Endothelial cell (in vitro differentiated cells): ENCODE results near the gene VPS26B. TPM values are rescaled to one million over a fixed set of nuclear protein-coding genes. Genes with fewer than 3 reads are reported as not detected.
"Not testable (repeated sequence)": the region's sequence is repeated elsewhere in the genome, so short reads cannot be mapped to it uniquely, and the experiment has no call there.

Source experiments
- DNase-seq: peaks from one replicate; pipeline ENCODE4 v3.0.0; 2021; ENCODE audit warnings: low spot score
- H3K27ac Mint-ChIP-seq: one replicate; pipeline ENCODE4 v1.8.0; 2021; ENCODE audit warnings: mixed read lengths, inconsistent platforms; ENCODE audit not compliant: unreplicated experiment
- H3K27me3 Mint-ChIP-seq: one replicate; pipeline ENCODE4 v1.8.0; 2021; ENCODE audit warnings: mild to moderate bottlenecking, moderate library complexity, mixed read lengths, inconsistent platforms; ENCODE audit not compliant: unreplicated experiment
- H3K36me3 Mint-ChIP-seq: one replicate; pipeline ENCODE4 v1.8.0; 2021; ENCODE audit warnings: mild to moderate bottlenecking, low read depth, mixed read lengths, inconsistent platforms; ENCODE audit not compliant: unreplicated experiment
- H3K4me1 Mint-ChIP-seq: one replicate; pipeline ENCODE4 v1.8.0; 2021; ENCODE audit warnings: mild to moderate bottlenecking, mixed read lengths, inconsistent platforms; ENCODE audit not compliant: unreplicated experiment
- H3K4me3 Mint-ChIP-seq: one replicate; pipeline ENCODE4 v1.8.0; 2021; ENCODE audit warnings: mild to moderate bottlenecking, mixed read lengths, inconsistent platforms; ENCODE audit not compliant: unreplicated experiment
- H3K9me3 Mint-ChIP-seq: one replicate; pipeline ENCODE4 v1.8.0; 2021; ENCODE audit warnings: mixed read lengths, inconsistent platforms; ENCODE audit not compliant: unreplicated experiment
- total RNA-seq: library from RNA; stranded (reverse); fragmentation: NEBNext Ultra II Directional; extraction: Animal tissue kit (Norgen Biotek cat#: 25700); gene quantifications from one replicate; pipeline ENCODE4 v1.2.1, GENCODE V29; 2021; ENCODE audit not compliant: unreplicated experiment
- TF ChIP-seq, protein P1 (sequence below): fragments of 200-600 bp; sonication (generic); IDR thresholded peaks from one replicate; pipeline ENCODE4 v1.5.0; 2021; ENCODE audit warnings: antibody characterized with exemption; ENCODE audit not compliant: unreplicated experiment

Gene VPS26B
- total RNA-seq, 1 donor from 2014 or later, result 132 TPM

DNA sequence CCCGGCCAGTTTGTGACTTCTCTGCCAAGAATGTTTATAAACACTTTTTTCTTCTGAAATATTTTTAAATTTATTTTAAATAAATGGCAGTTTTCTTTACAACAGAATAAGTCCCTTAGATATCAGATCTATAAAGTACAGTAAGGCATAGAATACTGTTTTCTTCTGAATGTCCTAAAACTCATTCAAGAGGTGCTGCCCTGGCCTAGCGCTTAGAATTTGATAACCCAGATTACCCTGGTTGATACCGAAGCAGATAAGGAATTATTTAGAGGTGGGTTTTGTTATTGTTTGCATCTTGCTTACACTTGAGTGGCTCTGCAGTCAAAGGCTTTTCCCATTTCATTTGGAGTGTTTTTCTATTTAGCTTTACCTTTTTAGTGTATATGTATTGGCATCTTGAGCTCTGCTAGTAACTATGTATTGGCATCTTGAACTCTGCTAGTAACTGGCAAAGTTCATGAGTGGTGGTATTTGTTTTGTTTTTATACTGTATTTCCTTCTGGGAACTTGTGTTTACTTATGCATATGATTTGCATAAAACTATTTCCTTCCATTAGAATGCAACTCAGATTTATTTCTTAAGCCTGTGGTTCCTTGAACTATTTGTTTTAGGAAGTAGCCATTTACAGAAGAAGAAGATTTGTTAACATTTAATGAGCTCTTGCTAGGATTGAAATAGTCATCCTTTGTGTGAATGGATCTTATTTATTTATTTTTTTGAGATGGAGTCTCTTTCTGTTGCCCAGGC, 30.1 kb downstream of the VPS26B start:
- Mint-ChIP-seq H3K9me3 (no peaks in the 10 kb centered on the region), H3K27me3 (peaks cover 5% of the 10 kb centered on the region), H3K27ac (no peak overlapping the region), H3K36me3 (peaks cover 9% of the 10 kb centered on the region), H3K4me1 (peaks cover 22% of the 10 kb centered on the region), H3K4me3 (peak overlapping the region; percentile 94)
- no peak for DNase-seq
- TF ChIP-seq, protein P1, sequence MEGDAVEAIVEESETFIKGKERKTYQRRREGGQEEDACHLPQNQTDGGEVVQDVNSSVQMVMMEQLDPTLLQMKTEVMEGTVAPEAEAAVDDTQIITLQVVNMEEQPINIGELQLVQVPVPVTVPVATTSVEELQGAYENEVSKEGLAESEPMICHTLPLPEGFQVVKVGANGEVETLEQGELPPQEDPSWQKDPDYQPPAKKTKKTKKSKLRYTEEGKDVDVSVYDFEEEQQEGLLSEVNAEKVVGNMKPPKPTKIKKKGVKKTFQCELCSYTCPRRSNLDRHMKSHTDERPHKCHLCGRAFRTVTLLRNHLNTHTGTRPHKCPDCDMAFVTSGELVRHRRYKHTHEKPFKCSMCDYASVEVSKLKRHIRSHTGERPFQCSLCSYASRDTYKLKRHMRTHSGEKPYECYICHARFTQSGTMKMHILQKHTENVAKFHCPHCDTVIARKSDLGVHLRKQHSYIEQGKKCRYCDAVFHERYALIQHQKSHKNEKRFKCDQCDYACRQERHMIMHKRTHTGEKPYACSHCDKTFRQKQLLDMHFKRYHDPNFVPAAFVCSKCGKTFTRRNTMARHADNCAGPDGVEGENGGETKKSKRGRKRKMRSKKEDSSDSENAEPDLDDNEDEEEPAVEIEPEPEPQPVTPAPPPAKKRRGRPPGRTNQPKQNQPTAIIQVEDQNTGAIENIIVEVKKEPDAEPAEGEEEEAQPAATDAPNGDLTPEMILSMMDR, result no peak

DNA sequence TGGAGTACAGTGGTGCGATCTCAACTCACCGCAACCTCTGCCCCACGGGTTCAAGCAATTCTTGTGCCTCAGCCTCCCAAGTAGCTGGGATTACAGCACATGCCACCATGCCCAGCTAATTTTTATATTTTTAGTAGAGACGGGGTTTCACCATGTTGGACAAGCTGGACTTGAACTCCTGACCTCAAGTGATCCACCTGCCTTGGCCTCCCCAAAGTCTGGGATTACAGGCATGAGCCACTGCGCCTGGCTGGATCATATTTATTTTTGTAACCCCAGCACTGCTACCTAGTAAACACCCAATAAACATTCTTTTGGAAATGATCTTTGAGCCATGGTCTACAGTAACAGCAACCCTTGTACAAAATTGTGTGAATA, 30.7 kb downstream of the VPS26B start:
- not testable (repeated sequence) for H3K4me3 Mint-ChIP-seq

DNA sequence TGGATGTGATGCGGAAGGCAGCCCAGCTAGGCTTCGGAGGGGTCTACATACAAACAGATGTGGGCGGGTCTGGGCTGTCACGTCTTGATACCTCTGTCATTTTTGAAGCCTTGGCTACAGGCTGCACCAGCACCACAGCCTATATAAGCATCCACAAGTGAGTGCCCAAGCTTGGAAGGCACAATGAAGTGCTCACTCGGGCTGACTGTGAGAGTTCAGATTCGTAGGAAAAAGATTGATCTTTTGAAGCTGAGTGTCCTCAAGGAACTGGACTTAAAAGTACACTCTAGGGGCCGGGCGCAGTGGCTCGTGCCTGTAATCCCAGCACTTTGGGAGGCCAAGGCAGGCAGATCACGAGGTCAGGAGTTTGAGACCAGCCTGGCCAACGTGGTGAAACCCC, 32.6 kb downstream of the VPS26B start:
- Mint-ChIP-seq H3K36me3 (peaks cover 13% of the 10 kb centered on the region), H3K4me1 (peaks cover 19% of the 10 kb centered on the region), H3K27me3 (peaks cover 5% of the 10 kb centered on the region), H3K27ac (no peak overlapping the region), H3K4me3 (no peak overlapping the region), H3K9me3 (no peaks in the 10 kb centered on the region)
- TF ChIP-seq, protein P1, result no peak
- no peak for DNase-seq

More for the DNA sequence above, 30.7 kb downstream of the VPS26B start:
- peaks cover 22% of the 10 kb centered on the region for H3K4me1 Mint-ChIP-seq
- H3K27me3 Mint-ChIP-seq, H3K9me3 Mint-ChIP-seq, H3K27ac Mint-ChIP-seq, DNase-seq, H3K36me3 Mint-ChIP-seq: not testable (repeated sequence)

DNA sequence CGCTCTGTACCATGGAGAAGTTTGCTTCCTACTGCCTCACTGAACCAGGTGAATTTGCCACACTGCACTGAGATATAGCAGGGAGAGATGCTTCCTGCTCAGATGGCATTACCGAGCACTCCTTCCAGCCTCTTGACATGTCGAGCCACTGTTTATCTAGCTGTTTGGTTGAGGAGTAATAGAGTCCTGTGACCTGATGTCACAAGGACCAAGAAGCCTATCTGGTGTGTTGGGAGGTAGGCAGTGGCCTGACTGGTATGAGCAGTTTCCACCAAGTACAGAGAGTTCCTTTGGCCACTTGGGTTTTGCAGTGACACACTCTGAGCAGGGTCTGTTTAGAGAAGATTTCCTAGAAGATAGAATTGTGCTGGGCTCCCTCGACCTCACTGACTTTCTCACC, 34.1 kb downstream of the VPS26B start:
- Mint-ChIP-seq H3K27me3 (peaks cover 1% of the 10 kb centered on the region), H3K4me3 (peak overlapping the region; percentile 4), H3K27ac (no peak overlapping the region), H3K36me3 (peaks cover 13% of the 10 kb centered on the region), H3K9me3 (no peaks in the 10 kb centered on the region), H3K4me1 (peaks cover 15% of the 10 kb centered on the region)
- DNase-seq, result no peak
- TF ChIP-seq, protein P1, result no peak

DNA sequence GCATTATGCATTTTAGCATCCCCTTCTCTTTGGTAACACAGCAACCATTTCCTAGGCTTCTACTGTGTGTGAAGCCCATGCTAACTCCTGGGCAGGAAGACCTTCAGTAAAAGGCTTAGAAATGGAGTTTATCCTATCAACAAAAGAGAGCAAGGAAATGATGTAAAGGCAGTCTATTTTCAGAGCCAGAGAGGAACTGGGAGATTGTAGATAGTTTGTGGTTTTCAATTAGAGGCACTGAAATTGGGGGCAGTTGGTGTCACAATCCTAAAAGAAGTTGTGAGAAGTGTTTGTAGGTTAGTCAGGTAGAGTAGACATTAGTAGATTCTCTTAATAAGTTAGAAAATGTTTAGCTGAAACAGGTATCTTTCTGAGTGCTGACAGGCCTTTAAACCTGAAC, 36.0 kb downstream of the VPS26B start:
- H3K27me3 Mint-ChIP-seq, result peaks cover 1% of the 10 kb centered on the region
- peaks cover 13% of the 10 kb centered on the region for H3K36me3 Mint-ChIP-seq
- TF ChIP-seq, protein P1, result no peak
- peak overlapping the region; percentile 15 for H3K27ac Mint-ChIP-seq
- H3K4me3 Mint-ChIP-seq, result no peak overlapping the region
- no peak for DNase-seq
- no peaks in the 10 kb centered on the region for H3K9me3 Mint-ChIP-seq
- H3K4me1 Mint-ChIP-seq, result peaks cover 12% of the 10 kb centered on the region
